ENCODE measurements around the gene ACAD9.
"Not testable (repeated sequence)": the region's sequence is repeated elsewhere in the genome, so short reads cannot be mapped to it uniquely, and the experiment has no call there.

ACAD9 gene

GRCh38 chr3:128879125-128879969 is at the start of gene ACAD9:
ACAD9 (plus strand) TSS chr3:128879620; CDS start chr3:128879692, 72 bp downstream.
- H3K4me3 ChIP-seq (ENCODE audit: low read depth, low read length), result peak within 1 kb of the TSS; percentile 86

- H3K4me3 ChIP-seq (ENCODE audit: low read depth, low read length), result not testable (repeated sequence)
Measured at GRCh38 chr3:128829925-128830625, 49.3 kb upstream of the ACAD9 start.

- H3K4me3 ChIP-seq (ENCODE audit: low read depth, low read length), result not testable (repeated sequence)
Measured at GRCh38 chr3:128830762-128831161, 48.7 kb upstream of the ACAD9 start.

GRCh38 chr3:128832979-128833378 is 46.4 kb upstream of the ACAD9 start:
- not testable (repeated sequence) for H3K4me3 ChIP-seq (ENCODE audit: low read depth, low read length)

GRCh38 chr3:128835096-128835495 is 44.3 kb upstream of the ACAD9 start:
- H3K4me3 ChIP-seq (ENCODE audit: low read depth, low read length), result no peak overlapping the region

- H3K4me3 ChIP-seq (ENCODE audit: low read depth, low read length), result no peak overlapping the region
Measured at GRCh38 chr3:128841926-128842920, 37.2 kb upstream of the ACAD9 start.

- H3K4me3 ChIP-seq (ENCODE audit: low read depth, low read length), result no peak overlapping the region
Measured at GRCh38 chr3:128844502-128844901, 34.9 kb upstream of the ACAD9 start.

GRCh38 chr3:128845119-128845777 is 34.2 kb upstream of the ACAD9 start:
- H3K4me3 ChIP-seq (ENCODE audit: low read depth, low read length), result no peak overlapping the region

- H3K4me3 ChIP-seq (ENCODE audit: low read depth, low read length), result no peak overlapping the region
Measured at GRCh38 chr3:128845778-128846485, 33.5 kb upstream of the ACAD9 start.

- no peak overlapping the region for H3K4me3 ChIP-seq (ENCODE audit: low read depth, low read length)
Measured at GRCh38 chr3:128846486-128846891, 32.9 kb upstream of the ACAD9 start.

- H3K4me3 ChIP-seq (ENCODE audit: low read depth, low read length), result no peak overlapping the region
Measured at GRCh38 chr3:128847666-128848370, 31.6 kb upstream of the ACAD9 start.

GRCh38 chr3:128848936-128849335 is 30.5 kb upstream of the ACAD9 start:
- H3K4me3 ChIP-seq (ENCODE audit: low read depth, low read length), result no peak overlapping the region

- no peak overlapping the region for H3K4me3 ChIP-seq (ENCODE audit: low read depth, low read length)
Measured at GRCh38 chr3:128849911-128850455, 29.4 kb upstream of the ACAD9 start.

- no peak overlapping the region for H3K4me3 ChIP-seq (ENCODE audit: low read depth, low read length)
Measured at GRCh38 chr3:128850544-128850943, 28.9 kb upstream of the ACAD9 start.

- H3K4me3 ChIP-seq (ENCODE audit: low read depth, low read length), result no peak overlapping the region
Measured at GRCh38 chr3:128851601-128852000, 27.8 kb upstream of the ACAD9 start.

GRCh38 chr3:128853826-128854225 is 25.6 kb upstream of the ACAD9 start:
- no peak overlapping the region for H3K4me3 ChIP-seq (ENCODE audit: low read depth, low read length)

- no peak overlapping the region for H3K4me3 ChIP-seq (ENCODE audit: low read depth, low read length)
Measured at GRCh38 chr3:128854475-128854874, 24.9 kb upstream of the ACAD9 start.

- no peak overlapping the region for H3K4me3 ChIP-seq (ENCODE audit: low read depth, low read length)
Measured at GRCh38 chr3:128855569-128855968, 23.9 kb upstream of the ACAD9 start.

GRCh38 chr3:128858167-128858566 is 21.3 kb upstream of the ACAD9 start:
- no peak overlapping the region for H3K4me3 ChIP-seq (ENCODE audit: low read depth, low read length)
